SK-N-SH treated with all-trans-retinoic acid at 6 μM for 48 hours (cell line): Measurements from ENCODE around the gene FOXR1.
"Not testable (repeated sequence)": the region's sequence is repeated elsewhere in the genome, so short reads cannot be mapped to it uniquely, and the experiment has no call there.

ENCODE experiments used
- ATAC-seq: fragments of 200-7000 bp; cut with Tn5 transposase; 3 replicates; pipeline ENCODE4 v1.9.1; 2020; ENCODE audit warnings: mild to moderate bottlenecking, moderate library complexity
- ARNTL ChIP-seq: fragments of 450-650 bp; formaldehyde crosslinking; IDR thresholded peaks from 2 replicates; pipeline ENCODE4 v1.5.0; 2020; ENCODE audit warnings: low read depth, mild to moderate bottlenecking, moderate library complexity, borderline replicate concordance
- BACH2 ChIP-seq: fragments of 250-450 bp; sonication (Bioruptor Pico); IDR thresholded peaks from 2 replicates; pipeline ENCODE4 v1.9.0; 2021; ENCODE audit warnings: mild to moderate bottlenecking, borderline replicate concordance
- ESRRG ChIP-seq: fragments of 250-450 bp; sonication (Bioruptor Pico); IDR thresholded peaks from 2 replicates; pipeline ENCODE4 v1.6.1; 2021; ENCODE audit warnings: mild to moderate bottlenecking
- GLIS3 ChIP-seq: fragments of 250-450 bp; sonication (Bioruptor Pico); IDR thresholded peaks from 2 replicates; pipeline ENCODE4 v1.5.0; 2020; ENCODE audit warnings: mild to moderate bottlenecking, moderate library complexity
- ISL1 ChIP-seq: fragments of 250-450 bp; sonication (Bioruptor Pico); IDR thresholded peaks from 2 replicates; pipeline ENCODE4 v2.1.2; 2022; ENCODE audit warnings: mild to moderate bottlenecking, moderate library complexity
- OSR1 ChIP-seq: fragments of 250-450 bp; sonication (Bioruptor Pico); IDR thresholded peaks from 2 replicates; pipeline ENCODE4 v1.8.0; 2022; ENCODE audit warnings: moderate library complexity, mild to moderate bottlenecking, inconsistent platforms
- RARB ChIP-seq: fragments of 250-450 bp; sonication (Bioruptor Pico); IDR thresholded peaks from 2 replicates; pipeline ENCODE4 v1.8.0; 2021; ENCODE audit warnings: mild to moderate bottlenecking, moderate library complexity
- SNAI2 ChIP-seq: fragments of 250-450 bp; sonication (Bioruptor Pico); IDR thresholded peaks from 2 replicates; pipeline ENCODE4 v1.5.0; 2020; ENCODE audit warnings: mild to moderate bottlenecking, moderate library complexity
- TCF4 ChIP-seq: fragments of 250-450 bp; sonication (Bioruptor Pico); IDR thresholded peaks from 2 replicates; pipeline ENCODE4 v1.8.0; 2021; ENCODE audit warnings: mild to moderate bottlenecking, moderate library complexity, borderline replicate concordance
- TOX ChIP-seq: fragments of 250-450 bp; sonication (Bioruptor Pico); IDR thresholded peaks from 2 replicates; pipeline ENCODE4 v1.8.0; 2021; ENCODE audit warnings: mild to moderate bottlenecking, moderate library complexity, borderline replicate concordance
- ZC3H10 ChIP-seq: fragments of 250-450 bp; sonication (Bioruptor Pico); IDR thresholded peaks from 2 replicates; pipeline ENCODE4 v1.5.1; 2021; ENCODE audit warnings: mild to moderate bottlenecking, moderate library complexity
- ZFP3 ChIP-seq: fragments of 250-450 bp; sonication (Bioruptor Pico); IDR thresholded peaks from 2 replicates; pipeline ENCODE4 v1.5.0; 2020; ENCODE audit warnings: mild to moderate bottlenecking, moderate library complexity
- ZFP30 ChIP-seq: fragments of 450-650 bp; formaldehyde crosslinking; IDR thresholded peaks from 2 replicates; pipeline ENCODE4 v1.5.0; 2022; ENCODE audit warnings: mild to moderate bottlenecking, moderate library complexity
- ZNF565 ChIP-seq: fragments of 450-650 bp; formaldehyde crosslinking; conservative IDR thresholded peaks from 2 replicates; pipeline ENCODE4 v1.5.0; 2020; ENCODE audit warnings: low read depth, mild to moderate bottlenecking, moderate library complexity
- TF ChIP-seq, protein P1 (sequence below): fragments of 250-450 bp; sonication (Bioruptor Pico); IDR thresholded peaks from 2 replicates; pipeline ENCODE4 v1.8.0; 2020; ENCODE audit warnings: mild to moderate bottlenecking, moderate library complexity, borderline replicate concordance
- TF ChIP-seq, protein P2 (sequence below): fragments of 250-450 bp; sonication (Bioruptor Pico); IDR thresholded peaks from 2 replicates; pipeline ENCODE4 v1.5.1; 2020; ENCODE audit warnings: low read depth, mild to moderate bottlenecking, moderate library complexity
- TF ChIP-seq, protein P3 (sequence below): fragments of 250-450 bp; sonication (Bioruptor Pico); IDR thresholded peaks from 2 replicates; pipeline ENCODE4 v1.5.1; 2021; ENCODE audit warnings: mild to moderate bottlenecking, moderate library complexity
- TF ChIP-seq, protein P4 (sequence below): fragments of 250-450 bp; sonication (Bioruptor Pico); IDR thresholded peaks from 2 replicates; pipeline ENCODE4 v1.5.0; 2020; ENCODE audit warnings: mild to moderate bottlenecking, moderate library complexity

FOXR1 gene

DNA sequence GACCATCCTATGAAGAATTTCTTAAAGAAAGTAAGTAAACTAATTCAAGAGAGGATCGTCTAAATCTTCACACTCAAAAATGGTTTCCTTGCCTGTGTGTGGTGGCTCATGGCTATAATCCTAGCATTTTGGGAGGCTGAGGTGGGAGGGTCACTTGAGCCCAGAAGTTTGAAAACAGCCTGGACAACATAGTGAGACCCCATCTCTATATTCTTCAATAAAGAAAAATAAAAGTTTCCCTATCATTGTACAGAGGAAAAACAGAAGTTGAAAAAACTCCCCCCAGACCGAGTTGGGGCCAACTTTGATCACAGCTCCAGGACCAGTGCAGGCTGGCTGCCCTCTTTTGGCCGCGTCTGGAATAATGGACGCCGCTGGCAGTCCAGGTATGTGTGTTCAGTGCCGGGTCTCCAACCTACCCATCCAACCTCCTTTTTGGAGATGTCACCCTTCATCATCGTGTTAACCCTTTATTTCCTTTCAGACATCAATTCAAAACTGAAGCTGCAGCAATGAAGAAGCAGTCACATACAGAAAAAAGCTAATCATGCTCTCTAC, 43.6 kb downstream of the FOXR1 start:
- ATAC-seq = no peak
- no peak for TF ChIP-seq ISL1
- TF ChIP-seq, protein P1, sequence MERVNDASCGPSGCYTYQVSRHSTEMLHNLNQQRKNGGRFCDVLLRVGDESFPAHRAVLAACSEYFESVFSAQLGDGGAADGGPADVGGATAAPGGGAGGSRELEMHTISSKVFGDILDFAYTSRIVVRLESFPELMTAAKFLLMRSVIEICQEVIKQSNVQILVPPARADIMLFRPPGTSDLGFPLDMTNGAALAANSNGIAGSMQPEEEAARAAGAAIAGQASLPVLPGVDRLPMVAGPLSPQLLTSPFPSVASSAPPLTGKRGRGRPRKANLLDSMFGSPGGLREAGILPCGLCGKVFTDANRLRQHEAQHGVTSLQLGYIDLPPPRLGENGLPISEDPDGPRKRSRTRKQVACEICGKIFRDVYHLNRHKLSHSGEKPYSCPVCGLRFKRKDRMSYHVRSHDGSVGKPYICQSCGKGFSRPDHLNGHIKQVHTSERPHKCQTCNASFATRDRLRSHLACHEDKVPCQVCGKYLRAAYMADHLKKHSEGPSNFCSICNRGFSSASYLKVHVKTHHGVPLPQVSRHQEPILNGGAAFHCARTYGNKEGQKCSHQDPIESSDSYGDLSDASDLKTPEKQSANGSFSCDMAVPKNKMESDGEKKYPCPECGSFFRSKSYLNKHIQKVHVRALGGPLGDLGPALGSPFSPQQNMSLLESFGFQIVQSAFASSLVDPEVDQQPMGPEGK (CRISPR knock-in tag) = 0 out of 2 replicates have a peak, but pooled peaks have one; percentile 10

DNA sequence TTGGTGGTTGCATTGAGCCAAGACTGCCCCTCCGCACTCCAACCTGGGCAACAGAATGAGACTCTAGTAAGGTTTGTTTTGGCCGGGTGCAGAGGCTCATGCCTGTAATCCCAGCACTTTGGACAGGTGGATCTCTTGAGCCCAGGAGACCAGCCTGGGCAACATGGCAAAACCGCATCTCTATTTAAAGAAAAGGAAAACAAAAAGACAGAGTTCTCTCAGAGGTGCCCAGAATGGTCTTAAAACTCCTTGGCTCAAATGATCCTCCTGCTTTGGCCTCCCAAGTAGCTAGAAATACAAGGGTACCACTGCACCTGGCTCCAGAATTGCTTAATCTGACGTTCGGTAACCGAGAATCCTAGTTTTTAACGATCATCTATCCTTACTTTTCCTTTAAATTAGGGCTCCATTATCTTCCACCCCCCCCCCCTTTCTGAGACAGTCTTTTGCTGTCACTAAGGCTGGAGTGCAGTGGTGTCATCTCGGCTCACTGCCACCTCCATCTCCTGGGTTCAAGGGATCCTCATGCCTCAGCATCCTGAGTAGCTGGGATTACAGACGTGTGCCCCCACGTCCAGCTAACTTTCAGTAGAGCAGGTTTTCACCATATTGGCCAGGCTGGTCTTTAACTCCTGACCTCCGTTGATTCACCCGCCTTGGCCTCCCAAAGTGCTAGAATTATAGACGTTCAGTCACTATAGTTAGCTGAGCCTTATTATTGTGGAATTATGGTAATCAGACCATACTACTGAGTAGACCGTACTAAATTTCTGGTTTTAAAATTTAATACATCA, 44.9 kb downstream of the FOXR1 start:
- TF ChIP-seq, protein P2, sequence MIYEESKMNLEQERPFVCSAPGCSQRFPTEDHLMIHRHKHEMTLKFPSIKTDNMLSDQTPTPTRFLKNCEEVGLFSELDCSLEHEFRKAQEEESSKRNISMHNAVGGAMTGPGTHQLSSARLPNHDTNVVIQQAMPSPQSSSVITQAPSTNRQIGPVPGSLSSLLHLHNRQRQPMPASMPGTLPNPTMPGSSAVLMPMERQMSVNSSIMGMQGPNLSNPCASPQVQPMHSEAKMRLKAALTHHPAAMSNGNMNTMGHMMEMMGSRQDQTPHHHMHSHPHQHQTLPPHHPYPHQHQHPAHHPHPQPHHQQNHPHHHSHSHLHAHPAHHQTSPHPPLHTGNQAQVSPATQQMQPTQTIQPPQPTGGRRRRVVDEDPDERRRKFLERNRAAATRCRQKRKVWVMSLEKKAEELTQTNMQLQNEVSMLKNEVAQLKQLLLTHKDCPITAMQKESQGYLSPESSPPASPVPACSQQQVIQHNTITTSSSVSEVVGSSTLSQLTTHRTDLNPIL (CRISPR knock-in tag) = no peak
- no peak for TF ChIP-seq ZC3H10
- TF ChIP-seq ARNTL (CRISPR knock-in tag) = no peak
- TF ChIP-seq ESRRG (CRISPR knock-in tag) = no peak
- no peak for TF ChIP-seq SNAI2 (CRISPR knock-in tag)
- ATAC-seq = no peak

DNA sequence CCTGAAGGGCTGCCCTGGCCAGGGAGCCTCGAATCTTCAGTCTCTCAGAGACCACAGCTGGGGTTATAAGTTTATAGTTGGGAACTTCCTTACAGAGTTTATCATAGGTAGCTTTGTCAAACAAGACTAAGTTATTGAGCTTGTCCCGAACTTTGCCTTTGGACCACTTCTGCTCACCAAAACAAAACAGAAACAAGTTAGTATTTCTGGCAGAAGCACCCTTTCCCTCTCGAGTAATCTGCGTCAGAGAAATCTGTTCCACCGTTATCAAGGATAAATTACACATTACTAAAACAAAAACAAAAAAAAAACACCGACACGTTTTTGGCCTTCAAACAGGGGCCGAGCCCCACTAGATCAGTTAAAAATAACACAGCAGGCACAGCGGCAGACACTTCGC, 45.8 kb downstream of the FOXR1 start:
- not testable (repeated sequence) for ATAC-seq

DNA sequence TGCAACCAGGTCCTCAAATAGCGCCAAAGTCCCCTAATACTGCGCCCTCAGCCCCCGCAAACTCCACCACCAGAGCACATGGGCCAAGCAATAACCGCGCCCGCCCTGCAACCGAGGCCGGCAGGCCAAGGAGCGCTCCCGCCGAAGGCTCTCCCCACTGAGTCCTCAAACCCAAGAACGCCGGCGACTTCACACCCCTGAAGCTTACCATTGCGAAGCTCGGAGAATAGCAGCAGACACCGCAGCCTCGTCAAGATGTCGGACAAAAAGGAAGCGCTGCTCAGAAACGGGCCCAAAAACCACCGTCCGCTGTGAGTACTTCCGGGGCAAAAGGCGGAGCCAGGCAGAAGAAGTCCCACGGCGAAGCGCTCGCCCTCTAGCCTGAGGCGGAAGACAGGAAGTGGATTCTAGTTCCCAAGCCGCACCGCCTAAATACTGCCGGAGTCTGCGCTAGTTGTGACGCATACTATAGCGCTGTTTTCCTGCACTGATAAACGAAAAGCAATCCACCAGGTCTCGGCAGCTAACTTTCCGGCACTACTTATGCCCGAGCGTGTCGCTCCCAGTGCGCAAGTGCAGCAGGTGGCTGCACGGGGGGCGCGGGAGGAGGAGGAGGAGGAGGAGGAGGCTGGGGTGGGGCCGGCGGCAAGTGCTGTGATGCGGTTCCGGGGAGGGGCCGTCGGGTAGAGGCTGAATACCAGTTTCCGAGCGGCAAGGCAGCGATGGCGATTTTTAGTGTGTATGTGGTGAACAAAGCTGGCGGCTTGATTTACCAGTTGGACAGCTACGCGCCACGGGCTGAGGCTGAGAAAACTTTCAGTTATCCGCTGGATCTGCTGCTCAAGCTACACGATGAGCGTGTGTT, 46.7 kb downstream of the FOXR1 start, which contains the start of the genes RPS25 and TRAPPC4:
Gene RPS25 (minus strand): TSS at position 270 of the 865 bp plus-strand sequence. CDS start 59 bp downstream, at position 211.
Gene TRAPPC4 (plus strand): TSS at position 693 of the 865 bp plus-strand sequence. CDS start 30 bp downstream, at position 723.
- TF ChIP-seq, protein P3, sequence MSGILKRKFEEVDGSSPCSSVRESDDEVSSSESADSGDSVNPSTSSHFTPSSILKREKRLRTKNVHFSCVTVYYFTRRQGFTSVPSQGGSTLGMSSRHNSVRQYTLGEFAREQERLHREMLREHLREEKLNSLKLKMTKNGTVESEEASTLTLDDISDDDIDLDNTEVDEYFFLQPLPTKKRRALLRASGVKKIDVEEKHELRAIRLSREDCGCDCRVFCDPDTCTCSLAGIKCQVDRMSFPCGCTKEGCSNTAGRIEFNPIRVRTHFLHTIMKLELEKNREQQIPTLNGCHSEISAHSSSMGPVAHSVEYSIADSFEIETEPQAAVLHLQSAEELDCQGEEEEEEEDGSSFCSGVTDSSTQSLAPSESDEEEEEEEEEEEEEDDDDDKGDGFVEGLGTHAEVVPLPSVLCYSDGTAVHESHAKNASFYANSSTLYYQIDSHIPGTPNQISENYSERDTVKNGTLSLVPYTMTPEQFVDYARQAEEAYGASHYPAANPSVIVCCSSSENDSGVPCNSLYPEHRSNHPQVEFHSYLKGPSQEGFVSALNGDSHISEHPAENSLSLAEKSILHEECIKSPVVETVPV (CRISPR knock-in tag) = no peak
- no peak for TF ChIP-seq RARB
- TF ChIP-seq ZC3H10 = no peak
- TF ChIP-seq OSR1 (CRISPR knock-in tag) = no peak
- no peak for TF ChIP-seq ZFP3 (CRISPR knock-in tag)
- TF ChIP-seq SNAI2 (CRISPR knock-in tag) = no peak
- TF ChIP-seq GLIS3 (CRISPR knock-in tag) = no peak
- TF ChIP-seq, protein P4, sequence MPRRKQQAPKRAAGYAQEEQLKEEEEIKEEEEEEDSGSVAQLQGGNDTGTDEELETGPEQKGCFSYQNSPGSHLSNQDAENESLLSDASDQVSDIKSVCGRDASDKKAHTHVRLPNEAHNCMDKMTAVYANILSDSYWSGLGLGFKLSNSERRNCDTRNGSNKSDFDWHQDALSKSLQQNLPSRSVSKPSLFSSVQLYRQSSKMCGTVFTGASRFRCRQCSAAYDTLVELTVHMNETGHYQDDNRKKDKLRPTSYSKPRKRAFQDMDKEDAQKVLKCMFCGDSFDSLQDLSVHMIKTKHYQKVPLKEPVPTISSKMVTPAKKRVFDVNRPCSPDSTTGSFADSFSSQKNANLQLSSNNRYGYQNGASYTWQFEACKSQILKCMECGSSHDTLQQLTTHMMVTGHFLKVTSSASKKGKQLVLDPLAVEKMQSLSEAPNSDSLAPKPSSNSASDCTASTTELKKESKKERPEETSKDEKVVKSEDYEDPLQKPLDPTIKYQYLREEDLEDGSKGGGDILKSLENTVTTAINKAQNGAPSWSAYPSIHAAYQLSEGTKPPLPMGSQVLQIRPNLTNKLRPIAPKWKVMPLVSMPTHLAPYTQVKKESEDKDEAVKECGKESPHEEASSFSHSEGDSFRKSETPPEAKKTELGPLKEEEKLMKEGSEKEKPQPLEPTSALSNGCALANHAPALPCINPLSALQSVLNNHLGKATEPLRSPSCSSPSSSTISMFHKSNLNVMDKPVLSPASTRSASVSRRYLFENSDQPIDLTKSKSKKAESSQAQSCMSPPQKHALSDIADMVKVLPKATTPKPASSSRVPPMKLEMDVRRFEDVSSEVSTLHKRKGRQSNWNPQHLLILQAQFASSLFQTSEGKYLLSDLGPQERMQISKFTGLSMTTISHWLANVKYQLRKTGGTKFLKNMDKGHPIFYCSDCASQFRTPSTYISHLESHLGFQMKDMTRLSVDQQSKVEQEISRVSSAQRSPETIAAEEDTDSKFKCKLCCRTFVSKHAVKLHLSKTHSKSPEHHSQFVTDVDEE (CRISPR knock-in tag) = no peak
- TF ChIP-seq, protein P2 (CRISPR knock-in tag) = no peak
- no peak for TF ChIP-seq ESRRG (CRISPR knock-in tag)
- no peak for TF ChIP-seq ZNF565 (CRISPR knock-in tag)
- no peak for TF ChIP-seq BACH2 (CRISPR knock-in tag)
- no peak for TF ChIP-seq ZFP30 (CRISPR knock-in tag)
- no peak for TF ChIP-seq TCF4 (CRISPR knock-in tag)
- TF ChIP-seq TOX = no peak
- ATAC-seq = peak; percentile 93
